ENCODE data around the gene KDM4B. TPM values are rescaled to one million over a fixed set of nuclear protein-coding genes. Genes with fewer than 3 reads are reported as not detected.

The KDM4B gene
- polyA plus RNA-seq, 3 donors, result 6.4 to 22.7 (median 12.7) TPM

DNA sequence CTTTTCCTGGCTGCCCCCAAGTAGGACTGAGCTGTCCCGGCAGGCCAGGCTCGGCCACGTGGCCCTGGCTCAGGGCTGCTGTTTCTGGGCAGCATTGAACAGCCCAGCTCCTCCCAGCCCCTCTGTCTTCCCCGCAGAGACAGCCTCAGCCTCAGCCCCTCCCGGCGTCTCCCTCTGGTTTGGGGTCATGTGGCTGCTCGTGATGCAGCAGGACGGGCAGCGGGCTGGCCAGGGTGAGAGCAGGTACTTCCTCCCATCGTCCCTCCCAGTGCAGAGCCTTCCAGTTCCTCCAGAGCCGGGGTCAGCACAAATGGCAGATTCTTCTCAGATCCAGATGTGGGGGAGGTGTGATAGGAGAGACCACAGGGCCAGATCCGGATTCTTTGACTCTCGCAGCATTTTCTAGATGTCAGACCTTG is 114.6 kb downstream of the KDM4B start:
- Histone ChIP-seq H3K27me3 (ENCODE audit: control insufficient read depth in 2 of 2, insufficient read depth in 2 of 2, low read length in 2 of 2) (no peaks in the 10 kb centered on the region), H2AFZ (ENCODE audit: insufficient read depth, low read depth, low read length, poor library complexity, severe bottlenecking) (no peak overlapping the region), H3K4me1 (ENCODE audit: control insufficient read depth in 1 of 2, insufficient read depth in 2 of 2, low read length in 2 of 2) (no peaks in the 10 kb centered on the region), H3K36me3 (replicated peaks in 1 of 2; ENCODE audit: control insufficient read depth in 1 of 2, insufficient read depth in 2 of 2, low read length in 2 of 2) (peaks cover 88 to 91% of the 10 kb centered on the region in 2 donors), H3K4me3 (replicated peaks in 1 of 3; ENCODE audit: low read depth in 2 of 3, low read length in 3 of 3) (no peak overlapping the region), H3K79me2 (ENCODE audit: insufficient read depth, low read length) (no peaks in the 10 kb centered on the region), H3K27ac (ENCODE audit: low read depth in 1 of 2, low read length in 2 of 2) (no peak overlapping the region), H3K9ac (ENCODE audit: insufficient read depth, low read length, poor library complexity, severe bottlenecking) (no peak overlapping the region), H4K20me1 (ENCODE audit: insufficient read depth, low read length) (peaks cover 75% of the 10 kb centered on the region), H3K4me2 (replicated peaks; ENCODE audit: extremely low read depth, low read length, poor library complexity, severe bottlenecking) (no peak overlapping the region), H3K9me3 (replicated peaks in 1 of 2; ENCODE audit: control insufficient read depth in 1 of 2, insufficient read depth in 1 of 2, low read length in 2 of 2) (no peaks in the 10 kb centered on the region)
- Mint-ChIP-seq H3K9me3 (no peaks in the 10 kb centered on the region), H3K36me3 (peaks cover 66 to 85% of the 10 kb centered on the region in 2 donors), H3K4me3 (no peak overlapping the region), H3K27me3 (ENCODE audit: low read depth in 3 of 3) (peaks cover 0 to 3% (median 0%) of the 10 kb centered on the region in 3 donors), H3K27ac (peak overlapping the region in 2 of 7 donors; percentile 35 to 68), H3K4me1 (no peaks in the 10 kb centered on the region)
- 96% methylated on average over 10 of the region's 13 CpGs for WGBS (ENCODE audit: insufficient coverage)
- DNase-seq, result no peak
- TF ChIP-seq CTCF (IDR thresholded peaks at IDR 0.05), result no peak
- intact Hi-C loops (cut with micrococcal nuclease), result no loop called here

DNA sequence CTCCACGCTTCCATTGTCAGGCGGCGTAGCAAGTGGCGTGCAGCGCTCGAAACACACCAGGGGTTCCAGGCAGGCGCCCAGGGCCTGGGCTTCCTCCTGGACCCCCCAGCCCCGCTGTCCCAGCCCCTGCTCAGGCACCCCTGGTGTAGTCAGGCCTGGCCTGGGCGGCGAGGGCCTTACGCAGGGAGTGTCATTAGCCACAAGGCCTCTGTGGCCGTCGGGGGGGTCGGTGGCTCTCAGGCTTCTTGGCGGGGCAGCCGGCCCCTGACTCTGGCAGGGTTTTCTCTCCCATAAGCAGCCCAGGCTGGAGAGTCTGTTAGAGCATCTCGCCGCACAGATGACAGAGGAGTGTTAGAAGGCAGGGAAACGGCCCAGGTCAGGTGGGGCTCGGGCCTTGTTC is 116.7 kb downstream of the KDM4B start:
- H3K27me3 Mint-ChIP-seq (ENCODE audit: low read depth in 3 of 3), result peaks cover 0 to 1% (median 0%) of the 10 kb centered on the region in 3 donors
- H3K9me3 ChIP-seq (replicated peaks in 1 of 2; ENCODE audit: control insufficient read depth in 1 of 2, insufficient read depth in 1 of 2, low read length in 2 of 2), result no peaks in the 10 kb centered on the region
- H4K20me1 ChIP-seq (ENCODE audit: insufficient read depth, low read length), result peaks cover 78% of the 10 kb centered on the region
- 98% methylated on average over 18 of the region's 20 CpGs for WGBS (ENCODE audit: insufficient coverage)
- no peak overlapping the region for H3K4me2 ChIP-seq (replicated peaks; ENCODE audit: extremely low read depth, low read length, poor library complexity, severe bottlenecking)
- H2AFZ ChIP-seq (ENCODE audit: insufficient read depth, low read depth, low read length, poor library complexity, severe bottlenecking), result no peak overlapping the region
- H3K4me3 ChIP-seq (replicated peaks in 1 of 3; ENCODE audit: low read depth in 2 of 3, low read length in 3 of 3), result no peak overlapping the region
- peaks cover 77 to 86% of the 10 kb centered on the region in 2 donors for H3K36me3 ChIP-seq (replicated peaks in 1 of 2; ENCODE audit: control insufficient read depth in 1 of 2, insufficient read depth in 2 of 2, low read length in 2 of 2)
- H3K27ac ChIP-seq (ENCODE audit: low read depth in 1 of 2, low read length in 2 of 2), result no peak overlapping the region
- peak overlapping the region in 1 of 7 donors; percentile 20 for H3K27ac Mint-ChIP-seq
- peaks cover 61 to 76% of the 10 kb centered on the region in 2 donors for H3K36me3 Mint-ChIP-seq
- no peaks in the 10 kb centered on the region for H3K27me3 ChIP-seq (ENCODE audit: control insufficient read depth in 2 of 2, insufficient read depth in 2 of 2, low read length in 2 of 2)
- H3K9me3 Mint-ChIP-seq, result no peaks in the 10 kb centered on the region
- no peak for DNase-seq
- H3K4me1 ChIP-seq (ENCODE audit: control insufficient read depth in 1 of 2, insufficient read depth in 2 of 2, low read length in 2 of 2), result no peaks in the 10 kb centered on the region
- H3K9ac ChIP-seq (ENCODE audit: insufficient read depth, low read length, poor library complexity, severe bottlenecking), result no peak overlapping the region
- intact Hi-C loops (cut with micrococcal nuclease), result no loop called here
- H3K79me2 ChIP-seq (ENCODE audit: insufficient read depth, low read length), result no peaks in the 10 kb centered on the region
- no peaks in the 10 kb centered on the region for H3K4me1 Mint-ChIP-seq
- H3K4me3 Mint-ChIP-seq, result no peak overlapping the region
- TF ChIP-seq CTCF (IDR thresholded peaks at IDR 0.05), result no peak

Measured in CD14-positive monocyte (primary cell).